ENCODE results near the gene UBQLN4.

Gene UBQLN4

DNA sequence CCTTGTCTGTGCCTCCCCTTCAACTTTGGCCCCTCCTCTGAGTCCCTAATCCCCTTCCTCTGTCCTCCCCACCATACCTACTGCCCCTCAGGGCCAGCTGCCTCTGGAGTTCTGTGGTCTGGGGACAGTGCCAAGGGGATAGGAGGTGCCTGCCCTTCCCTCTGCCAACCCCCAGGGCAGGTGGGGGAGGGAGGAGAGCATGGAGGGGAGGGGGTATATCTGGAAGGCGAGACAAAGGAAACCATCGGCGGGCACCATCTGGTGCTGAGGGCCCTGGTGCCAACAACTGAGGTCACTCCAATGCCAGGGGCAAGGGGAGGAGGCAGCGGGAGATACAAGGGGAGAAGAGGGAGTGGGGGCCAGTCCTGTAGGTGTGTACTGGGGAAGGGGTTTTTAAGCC lies 16.9 kb upstream of the UBQLN4 start:
- no peak overlapping the region for H3K4me2 ChIP-seq (ENCODE audit: insufficient read depth, low read length)
- no peak overlapping the region for H3K27ac ChIP-seq (ENCODE audit: low read length)
- no peaks in the 10 kb centered on the region for H3K4me1 ChIP-seq (ENCODE audit: insufficient read depth, low read length)
- no peak overlapping the region for H3K4me3 ChIP-seq (ENCODE audit: low read depth in 1 of 2, low read length in 2 of 2)
- no peak overlapping the region for H2AFZ ChIP-seq (ENCODE audit: low read depth, low read length)
- H3K79me2 ChIP-seq (ENCODE audit: insufficient read depth, low read length), result no peaks in the 10 kb centered on the region
- peaks cover 3% of the 10 kb centered on the region; the same call in 1 of the 2 replicates for H4K20me1 ChIP-seq (ENCODE audit: insufficient read depth, low read length)
- no peak for TF ChIP-seq EZH2 (IDR thresholded peaks at IDR 0.05; ENCODE audit: borderline replicate concordance, low read depth, low read length, severe bottlenecking)
- TF ChIP-seq, protein P1, sequence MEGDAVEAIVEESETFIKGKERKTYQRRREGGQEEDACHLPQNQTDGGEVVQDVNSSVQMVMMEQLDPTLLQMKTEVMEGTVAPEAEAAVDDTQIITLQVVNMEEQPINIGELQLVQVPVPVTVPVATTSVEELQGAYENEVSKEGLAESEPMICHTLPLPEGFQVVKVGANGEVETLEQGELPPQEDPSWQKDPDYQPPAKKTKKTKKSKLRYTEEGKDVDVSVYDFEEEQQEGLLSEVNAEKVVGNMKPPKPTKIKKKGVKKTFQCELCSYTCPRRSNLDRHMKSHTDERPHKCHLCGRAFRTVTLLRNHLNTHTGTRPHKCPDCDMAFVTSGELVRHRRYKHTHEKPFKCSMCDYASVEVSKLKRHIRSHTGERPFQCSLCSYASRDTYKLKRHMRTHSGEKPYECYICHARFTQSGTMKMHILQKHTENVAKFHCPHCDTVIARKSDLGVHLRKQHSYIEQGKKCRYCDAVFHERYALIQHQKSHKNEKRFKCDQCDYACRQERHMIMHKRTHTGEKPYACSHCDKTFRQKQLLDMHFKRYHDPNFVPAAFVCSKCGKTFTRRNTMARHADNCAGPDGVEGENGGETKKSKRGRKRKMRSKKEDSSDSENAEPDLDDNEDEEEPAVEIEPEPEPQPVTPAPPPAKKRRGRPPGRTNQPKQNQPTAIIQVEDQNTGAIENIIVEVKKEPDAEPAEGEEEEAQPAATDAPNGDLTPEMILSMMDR (IDR thresholded peaks at IDR 0.05; ENCODE audit: borderline replicate concordance, extremely low read depth, low read length, poor library complexity, severe bottlenecking), result no peak
- H3K27me3 ChIP-seq (ENCODE audit: insufficient read depth, low read length, poor library complexity), result no peaks in the 10 kb centered on the region
- no peaks in the 10 kb centered on the region for H3K9me3 ChIP-seq (ENCODE audit: insufficient read depth, low read length, severe bottlenecking)
- H3K9ac ChIP-seq (ENCODE audit: low read depth, low read length), result no peak overlapping the region
- ATAC-seq (ENCODE audit: insufficient read depth, low read depth) (no peak), DNase-seq (no peak)
- H3K36me3 ChIP-seq (ENCODE audit: insufficient read depth, low read length), result peaks cover 11% of the 10 kb centered on the region; the same call in 1 of the 2 replicates

- no peaks in the 10 kb centered on the region for H4K20me1 ChIP-seq (ENCODE audit: insufficient read depth, low read length)
- H2AFZ ChIP-seq (ENCODE audit: low read depth, low read length), result no peak overlapping the region
- H3K4me2 ChIP-seq (ENCODE audit: insufficient read depth, low read length), result no peak overlapping the region
- TF ChIP-seq, protein P1 (IDR thresholded peaks at IDR 0.05; ENCODE audit: borderline replicate concordance, extremely low read depth, low read length, poor library complexity, severe bottlenecking), result no peak
- TF ChIP-seq EZH2 (IDR thresholded peaks at IDR 0.05; ENCODE audit: borderline replicate concordance, low read depth, low read length, severe bottlenecking), result no peak
- no peaks in the 10 kb centered on the region for H3K79me2 ChIP-seq (ENCODE audit: insufficient read depth, low read length)
- no peaks in the 10 kb centered on the region for H3K9me3 ChIP-seq (ENCODE audit: insufficient read depth, low read length, severe bottlenecking)
- ATAC-seq (ENCODE audit: insufficient read depth, low read depth) (no peak), DNase-seq (no peak)
- no peaks in the 10 kb centered on the region for H3K4me1 ChIP-seq (ENCODE audit: insufficient read depth, low read length)
- H3K27ac ChIP-seq (ENCODE audit: low read length), result no peak overlapping the region
- no peak overlapping the region for H3K9ac ChIP-seq (ENCODE audit: low read depth, low read length)
- no peaks in the 10 kb centered on the region for H3K27me3 ChIP-seq (ENCODE audit: insufficient read depth, low read length, poor library complexity)
- H3K36me3 ChIP-seq (ENCODE audit: insufficient read depth, low read length), result peaks cover 3% of the 10 kb centered on the region; the same call in 1 of the 2 replicates
- no peak overlapping the region for H3K4me3 ChIP-seq (ENCODE audit: low read depth in 1 of 2, low read length in 2 of 2)
Observed at GRCh38 chr1:156069490-156070455, 16.2 kb upstream of the UBQLN4 start.

DNA sequence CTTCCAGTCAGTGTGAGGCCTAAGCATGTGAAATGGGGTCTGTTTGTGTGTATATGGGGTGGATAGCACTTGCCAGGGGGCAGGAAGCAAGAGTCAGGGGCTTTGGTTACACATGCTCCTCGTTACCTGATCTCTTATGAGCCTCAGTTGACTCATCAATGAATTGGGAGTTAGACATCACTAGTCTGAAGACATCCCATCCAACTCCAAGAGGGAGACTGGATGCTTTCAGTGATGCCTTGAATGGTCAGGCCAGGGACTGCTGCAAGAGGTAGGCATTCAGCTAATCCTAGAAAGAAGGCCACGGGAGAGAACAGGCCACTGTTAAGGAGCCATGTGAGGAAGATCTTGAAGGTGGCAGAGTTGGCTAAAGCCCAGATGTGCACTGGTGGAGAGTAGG lies 13.7 kb upstream of the UBQLN4 start:
- no peaks in the 10 kb centered on the region for H3K27me3 ChIP-seq (ENCODE audit: insufficient read depth, low read length, poor library complexity)
- no peak for DNase-seq
- H3K36me3 ChIP-seq (ENCODE audit: insufficient read depth, low read length), result no peaks in the 10 kb centered on the region
- H4K20me1 ChIP-seq (ENCODE audit: insufficient read depth, low read length), result no peaks in the 10 kb centered on the region
- ATAC-seq (ENCODE audit: insufficient read depth, low read depth), result no peak
- H3K4me2 ChIP-seq (ENCODE audit: insufficient read depth, low read length), result no peak overlapping the region
- no peaks in the 10 kb centered on the region for H3K9me3 ChIP-seq (ENCODE audit: insufficient read depth, low read length, severe bottlenecking)
- no peak for TF ChIP-seq EZH2 (IDR thresholded peaks at IDR 0.05; ENCODE audit: borderline replicate concordance, low read depth, low read length, severe bottlenecking)
- TF ChIP-seq, protein P1 (IDR thresholded peaks at IDR 0.05; ENCODE audit: borderline replicate concordance, extremely low read depth, low read length, poor library complexity, severe bottlenecking), result no peak
- no peaks in the 10 kb centered on the region for H3K79me2 ChIP-seq (ENCODE audit: insufficient read depth, low read length)
- no peak overlapping the region for H3K4me3 ChIP-seq (ENCODE audit: low read depth in 1 of 2, low read length in 2 of 2)
- H2AFZ ChIP-seq (ENCODE audit: low read depth, low read length), result no peak overlapping the region
- H3K4me1 ChIP-seq (ENCODE audit: insufficient read depth, low read length), result no peaks in the 10 kb centered on the region
- H3K27ac ChIP-seq (ENCODE audit: low read length), result no peak overlapping the region
- no peak overlapping the region for H3K9ac ChIP-seq (ENCODE audit: low read depth, low read length)

Data from DND-41 (cell line).